GM18909 (cell line): Measurements from ENCODE around the gene GPX8.

Experiments
- ATAC-seq: cut with Tn5 transposase; IDR thresholded peaks from one replicate; pipeline ENCODE4 v1.9.1; 2021; ENCODE audit warnings: mild to moderate bottlenecking; ENCODE audit not compliant: unreplicated experiment, poor library complexity

Gene GPX8

GRCh38 chr5:55159763-55160492 lies at the start of gene GPX8:
Gene GPX8, plus strand, starts transcription at chr5:55160171. Its CDS starts 22 bp downstream, at chr5:55160193.
- ATAC-seq, result no peak

GRCh38 chr5:55110217-55110616 lies 49.8 kb upstream of the GPX8 start:
- no peak for ATAC-seq

GRCh38 chr5:55113327-55113726 lies 46.6 kb upstream of the GPX8 start:
- ATAC-seq, result no peak

GRCh38 chr5:55114061-55114460 lies 45.9 kb upstream of the GPX8 start:
- no peak for ATAC-seq

GRCh38 chr5:55123365-55123764 lies 36.6 kb upstream of the GPX8 start:
- ATAC-seq, result no peak

- no peak for ATAC-seq
Measured at GRCh38 chr5:55134053-55134722, 25.8 kb upstream of the GPX8 start.

GRCh38 chr5:55136521-55136920 lies 23.4 kb upstream of the GPX8 start:
- no peak for ATAC-seq

- ATAC-seq, result no peak
Measured at GRCh38 chr5:55140908-55141665, 18.9 kb upstream of the GPX8 start.

GRCh38 chr5:55141945-55142690 lies 17.9 kb upstream of the GPX8 start:
- ATAC-seq, result no peak

- no peak for ATAC-seq
Measured at GRCh38 chr5:55143624-55144023, 16.3 kb upstream of the GPX8 start.

- ATAC-seq, result no peak
Measured at GRCh38 chr5:55146080-55146479, 13.9 kb upstream of the GPX8 start.

- ATAC-seq, result peak; percentile 90
Measured at GRCh38 chr5:55146543-55147151, 13.3 kb upstream of the GPX8 start.

GRCh38 chr5:55149308-55149795 lies 10.6 kb upstream of the GPX8 start:
- ATAC-seq, result no peak

- ATAC-seq, result no peak
Measured at GRCh38 chr5:55151923-55152842, 7.8 kb upstream of the GPX8 start.

- ATAC-seq, result no peak
Measured at GRCh38 chr5:55154873-55155272, 5.1 kb upstream of the GPX8 start.

- no peak for ATAC-seq
Measured at GRCh38 chr5:55160493-55161209, 680 bp downstream of the GPX8 start.

GRCh38 chr5:55162666-55163065 lies 2.7 kb downstream of the GPX8 start:
- ATAC-seq, result no peak

- no peak for ATAC-seq
Measured at GRCh38 chr5:55171471-55171870, 11.5 kb downstream of the GPX8 start.
